ENCODE data around the gene BFSP2.

DNA sequence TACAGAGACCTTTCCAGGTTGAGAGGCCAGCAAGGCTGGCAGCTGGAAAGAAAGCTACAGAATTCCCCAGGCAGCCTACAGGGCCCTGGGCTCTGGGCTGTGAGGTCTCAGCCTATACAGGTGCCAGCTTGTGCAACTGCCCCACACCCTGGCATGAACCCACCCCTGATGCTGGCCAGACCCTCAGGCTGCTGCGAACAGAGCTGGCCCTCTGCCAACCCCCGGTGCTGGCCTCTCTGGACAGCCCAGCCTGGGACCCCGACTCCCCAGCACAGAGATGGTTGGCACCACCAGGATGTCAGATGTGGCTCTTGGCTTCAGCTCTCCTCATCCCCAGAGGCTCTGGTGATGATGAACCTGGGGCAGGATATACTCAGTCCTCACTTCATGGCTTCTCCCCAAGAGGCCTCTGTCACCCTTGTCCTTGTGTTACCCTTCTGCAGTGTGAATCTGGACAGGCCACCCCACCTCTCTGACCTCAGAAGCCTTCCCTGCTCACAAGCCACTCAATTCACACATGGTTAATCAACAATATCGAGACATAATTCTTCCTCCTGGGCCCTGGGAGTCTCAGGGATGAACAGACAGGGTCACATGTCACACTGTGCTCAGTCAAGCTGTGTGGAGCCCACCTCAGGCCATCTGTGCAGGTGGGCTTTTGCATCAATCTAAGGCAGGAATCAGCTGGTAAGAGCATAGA lies 11.0 kb upstream of the BFSP2 start:
- TF ChIP-seq, protein P1, sequence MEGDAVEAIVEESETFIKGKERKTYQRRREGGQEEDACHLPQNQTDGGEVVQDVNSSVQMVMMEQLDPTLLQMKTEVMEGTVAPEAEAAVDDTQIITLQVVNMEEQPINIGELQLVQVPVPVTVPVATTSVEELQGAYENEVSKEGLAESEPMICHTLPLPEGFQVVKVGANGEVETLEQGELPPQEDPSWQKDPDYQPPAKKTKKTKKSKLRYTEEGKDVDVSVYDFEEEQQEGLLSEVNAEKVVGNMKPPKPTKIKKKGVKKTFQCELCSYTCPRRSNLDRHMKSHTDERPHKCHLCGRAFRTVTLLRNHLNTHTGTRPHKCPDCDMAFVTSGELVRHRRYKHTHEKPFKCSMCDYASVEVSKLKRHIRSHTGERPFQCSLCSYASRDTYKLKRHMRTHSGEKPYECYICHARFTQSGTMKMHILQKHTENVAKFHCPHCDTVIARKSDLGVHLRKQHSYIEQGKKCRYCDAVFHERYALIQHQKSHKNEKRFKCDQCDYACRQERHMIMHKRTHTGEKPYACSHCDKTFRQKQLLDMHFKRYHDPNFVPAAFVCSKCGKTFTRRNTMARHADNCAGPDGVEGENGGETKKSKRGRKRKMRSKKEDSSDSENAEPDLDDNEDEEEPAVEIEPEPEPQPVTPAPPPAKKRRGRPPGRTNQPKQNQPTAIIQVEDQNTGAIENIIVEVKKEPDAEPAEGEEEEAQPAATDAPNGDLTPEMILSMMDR (IDR thresholded peaks at IDR 0.05), result no peak
- TF ChIP-seq EP300 (IDR thresholded peaks at IDR 0.05) (no peak), POLR2A (IDR thresholded peaks at IDR 0.05) (no peak)

All from tibial nerve (tissue), 4 donors.